Osteoblast (primary cell): Measurements from ENCODE around the gene LYRM7. TPM values are rescaled to one million over a fixed set of nuclear protein-coding genes. Genes with fewer than 3 reads are reported as not detected.

Source experiments
- DNase-seq: peaks from one replicate; pipeline ENCODE4 v3.0.0; 2011; ENCODE audit warnings: low spot score, mixed read lengths; ENCODE audit not compliant: insufficient read length; ENCODE audit errors: missing footprints
- H2AFZ ChIP-seq: 2 replicates; pipeline ENCODE4 v1.6.0; 2011; ENCODE audit warnings: mild to moderate bottlenecking, low read length
- H3K27ac ChIP-seq: 2 replicates; pipeline ENCODE4 v1.5.1; 2011; ENCODE audit warnings: mild to moderate bottlenecking, low read depth, low read length, moderate library complexity
- H3K27me3 ChIP-seq: 2 replicates; pipeline ENCODE4 v1.6.0; 2012; ENCODE audit warnings: mild to moderate bottlenecking, control low read depth, inconsistent platforms, low read length, moderate library complexity; ENCODE audit not compliant: insufficient read depth
- H3K36me3 ChIP-seq: 2 replicates; pipeline ENCODE4 v1.5.1; 2011; ENCODE audit warnings: mild to moderate bottlenecking, low read length, control low read depth, moderate library complexity; ENCODE audit not compliant: insufficient read depth
- H3K4me1 ChIP-seq: 2 replicates; pipeline ENCODE4 v1.5.1; 2011; ENCODE audit warnings: mild to moderate bottlenecking, low read length, control low read depth, moderate library complexity; ENCODE audit not compliant: insufficient read depth
- H3K4me2 ChIP-seq: 2 replicates; pipeline ENCODE4 v1.6.0; 2011; ENCODE audit warnings: mild to moderate bottlenecking, low read length; ENCODE audit not compliant: insufficient read depth
- H3K4me3 ChIP-seq: fragments of 200-600 bp; sonication (generic); 3 replicates; pipeline ENCODE4 v1.5.1; 2012; ENCODE audit warnings: mild to moderate bottlenecking, low read length, inconsistent platforms; ENCODE audit not compliant: insufficient read depth
- H3K79me2 ChIP-seq: 2 replicates; pipeline ENCODE4 v1.6.0; 2012; ENCODE audit warnings: mild to moderate bottlenecking, low read length, control low read depth, inconsistent platforms; ENCODE audit not compliant: insufficient read depth
- H3K9me3 ChIP-seq: 2 replicates; pipeline ENCODE4 v1.5.1; 2011; ENCODE audit warnings: low read depth, low read length, control low read depth
- H4K20me1 ChIP-seq: 2 replicates; pipeline ENCODE4 v1.6.0; 2012; ENCODE audit warnings: mild to moderate bottlenecking, low read length, control low read depth; ENCODE audit not compliant: insufficient read depth
- total RNA-seq: library from RNA; depleted of rRNA; stranded (reverse); fragments of >200 nt; gene quantifications from 2 replicates; pipeline ENCODE4 v1.2.3, GENCODE V29; 2012
- TF ChIP-seq, protein P1 (sequence below): IDR thresholded peaks from 2 replicates; pipeline ENCODE4 v1.5.1; 2011; ENCODE audit warnings: mild to moderate bottlenecking, low read depth, low read length, moderate library complexity; ENCODE audit errors: extremely low read depth

Gene LYRM7
- total RNA-seq, 1 donor: 4.7 TPM

DNA sequence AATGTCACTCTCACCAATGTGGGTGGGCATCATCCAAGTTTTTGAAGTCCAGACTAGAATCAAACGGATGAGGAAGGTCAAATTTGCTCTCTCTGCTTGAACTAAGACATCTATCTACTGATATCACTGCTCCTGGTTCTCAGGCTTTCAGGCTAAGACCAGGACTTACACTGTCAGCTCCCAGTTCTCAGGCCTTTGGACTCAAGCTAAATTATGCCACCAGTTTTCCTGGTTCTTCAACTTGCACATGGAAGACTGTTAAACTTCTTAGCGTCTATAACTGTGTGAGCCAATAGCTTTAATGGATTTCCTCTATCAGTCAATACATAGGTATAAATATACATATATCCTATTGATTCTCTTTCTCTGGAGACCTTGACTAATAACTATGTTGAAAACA, 35.3 kb downstream of the LYRM7 start:
- H3K4me3 ChIP-seq: no peak overlapping the region
- H3K4me2 ChIP-seq: no peak overlapping the region
- H3K4me1 ChIP-seq: no peaks in the 10 kb centered on the region
- no peaks in the 10 kb centered on the region for H4K20me1 ChIP-seq
- H3K27me3 ChIP-seq: no peaks in the 10 kb centered on the region
- TF ChIP-seq, protein P1, sequence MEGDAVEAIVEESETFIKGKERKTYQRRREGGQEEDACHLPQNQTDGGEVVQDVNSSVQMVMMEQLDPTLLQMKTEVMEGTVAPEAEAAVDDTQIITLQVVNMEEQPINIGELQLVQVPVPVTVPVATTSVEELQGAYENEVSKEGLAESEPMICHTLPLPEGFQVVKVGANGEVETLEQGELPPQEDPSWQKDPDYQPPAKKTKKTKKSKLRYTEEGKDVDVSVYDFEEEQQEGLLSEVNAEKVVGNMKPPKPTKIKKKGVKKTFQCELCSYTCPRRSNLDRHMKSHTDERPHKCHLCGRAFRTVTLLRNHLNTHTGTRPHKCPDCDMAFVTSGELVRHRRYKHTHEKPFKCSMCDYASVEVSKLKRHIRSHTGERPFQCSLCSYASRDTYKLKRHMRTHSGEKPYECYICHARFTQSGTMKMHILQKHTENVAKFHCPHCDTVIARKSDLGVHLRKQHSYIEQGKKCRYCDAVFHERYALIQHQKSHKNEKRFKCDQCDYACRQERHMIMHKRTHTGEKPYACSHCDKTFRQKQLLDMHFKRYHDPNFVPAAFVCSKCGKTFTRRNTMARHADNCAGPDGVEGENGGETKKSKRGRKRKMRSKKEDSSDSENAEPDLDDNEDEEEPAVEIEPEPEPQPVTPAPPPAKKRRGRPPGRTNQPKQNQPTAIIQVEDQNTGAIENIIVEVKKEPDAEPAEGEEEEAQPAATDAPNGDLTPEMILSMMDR: no peak
- no peaks in the 10 kb centered on the region for H3K36me3 ChIP-seq
- no peak overlapping the region for H2AFZ ChIP-seq
- H3K27ac ChIP-seq: no peak overlapping the region
- no peaks in the 10 kb centered on the region for H3K79me2 ChIP-seq
- H3K9me3 ChIP-seq: no peaks in the 10 kb centered on the region
- DNase-seq: no peak

DNA sequence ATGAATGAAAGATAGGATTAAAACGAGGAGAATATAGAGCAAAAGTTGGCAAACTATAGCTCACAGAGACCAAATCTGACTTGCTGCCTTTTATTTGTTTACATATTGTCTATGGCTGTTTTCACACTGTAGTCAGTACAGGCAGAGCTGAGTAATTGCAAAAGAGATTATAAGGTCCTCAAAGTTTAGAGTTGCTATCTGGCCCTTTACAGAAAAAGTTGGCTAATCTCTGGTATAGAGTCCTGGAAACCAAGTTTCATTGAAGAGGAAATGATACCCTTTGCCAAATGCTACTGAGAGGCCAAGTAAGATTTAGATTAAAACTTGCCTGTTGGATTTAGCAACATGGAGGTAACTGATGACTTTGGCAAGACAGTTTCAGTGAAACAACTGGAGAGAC, 36.0 kb downstream of the LYRM7 start:
- Histone ChIP-seq H3K27ac (no peak overlapping the region), H3K9me3 (no peaks in the 10 kb centered on the region), H3K79me2 (no peaks in the 10 kb centered on the region), H3K36me3 (no peaks in the 10 kb centered on the region), H3K27me3 (no peaks in the 10 kb centered on the region), H4K20me1 (no peaks in the 10 kb centered on the region), H2AFZ (no peak overlapping the region), H3K4me1 (no peaks in the 10 kb centered on the region), H3K4me2 (no peak overlapping the region), H3K4me3 (no peak overlapping the region)
- DNase-seq: no peak
- TF ChIP-seq, protein P1: no peak

DNA sequence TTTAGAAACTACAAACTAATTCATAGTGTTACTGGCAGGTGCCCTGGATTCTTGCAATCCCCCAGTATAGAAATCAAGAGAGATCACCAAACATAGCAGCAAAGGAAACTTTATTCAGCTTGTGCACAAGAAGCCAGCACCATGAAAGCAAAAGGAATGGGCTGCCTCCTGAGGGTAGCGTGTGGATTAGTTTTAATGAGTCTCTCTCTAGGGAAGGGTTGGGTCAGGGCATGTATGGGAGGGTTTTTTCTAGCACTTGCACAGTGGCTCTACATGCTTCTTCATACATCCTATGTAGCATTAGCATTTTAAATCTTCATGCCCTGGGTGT, 38.4 kb downstream of the LYRM7 start:
- DNase-seq: no peak
- Histone ChIP-seq H3K4me3 (no peak overlapping the region), H3K9me3 (no peaks in the 10 kb centered on the region), H3K4me1 (no peaks in the 10 kb centered on the region), H3K36me3 (no peaks in the 10 kb centered on the region), H2AFZ (no peak overlapping the region), H3K27me3 (no peaks in the 10 kb centered on the region), H3K4me2 (no peak overlapping the region), H4K20me1 (no peaks in the 10 kb centered on the region), H3K27ac (no peak overlapping the region), H3K79me2 (no peaks in the 10 kb centered on the region)
- TF ChIP-seq, protein P1: no peak

DNA sequence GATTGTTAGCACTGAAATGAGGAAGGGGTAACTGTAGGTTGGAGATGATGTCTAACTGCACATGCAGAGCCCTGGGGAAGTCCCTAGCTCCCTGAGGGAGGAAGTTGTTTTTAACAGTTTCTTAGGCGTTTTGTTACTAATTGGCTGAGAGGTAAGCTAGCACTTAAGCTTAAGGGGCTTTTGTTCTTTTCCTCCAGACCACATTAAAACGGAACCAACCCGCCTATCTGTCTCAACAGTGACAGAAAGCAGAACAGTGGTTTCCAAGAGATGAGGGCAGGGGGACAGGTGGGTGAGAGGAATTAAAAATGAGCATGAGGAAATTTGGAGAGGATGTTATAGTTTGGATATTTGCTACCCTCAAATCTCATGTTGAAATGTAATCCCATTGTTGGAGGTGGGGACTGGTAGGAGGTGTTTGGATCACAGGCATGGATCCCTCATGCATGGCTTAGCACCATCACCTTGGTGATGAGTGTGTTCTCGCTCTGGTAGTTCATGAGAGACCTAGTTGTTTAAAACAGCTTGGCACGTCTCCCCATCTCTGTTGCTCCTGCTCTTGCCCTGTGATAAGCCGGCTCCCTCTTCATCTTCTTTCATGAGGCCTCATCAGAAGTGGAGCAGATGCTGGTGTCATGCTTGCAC, 38.9 kb downstream of the LYRM7 start:
- H3K36me3 ChIP-seq: no peaks in the 10 kb centered on the region
- TF ChIP-seq, protein P1: no peak
- H3K4me3 ChIP-seq: no peak overlapping the region
- DNase-seq: no peak
- no peaks in the 10 kb centered on the region for H3K4me1 ChIP-seq
- H2AFZ ChIP-seq: no peak overlapping the region
- no peak overlapping the region for H3K27ac ChIP-seq
- no peaks in the 10 kb centered on the region for H3K79me2 ChIP-seq
- no peaks in the 10 kb centered on the region for H3K9me3 ChIP-seq
- H3K4me2 ChIP-seq: no peak overlapping the region
- no peaks in the 10 kb centered on the region for H4K20me1 ChIP-seq
- no peaks in the 10 kb centered on the region for H3K27me3 ChIP-seq
